SH-SY5Y (cell line): Measurements from ENCODE around the gene OTUD3.

ENCODE experiments used
- GATA2 ChIP-seq: IDR thresholded peaks from 2 replicates; pipeline ENCODE4 v1.6.1; 2011; ENCODE audit warnings: mild to moderate bottlenecking, low read depth, low read length
- GATA3 ChIP-seq: IDR thresholded peaks from 2 replicates; pipeline ENCODE4 v1.6.1; 2011; ENCODE audit warnings: low read depth, mild to moderate bottlenecking, low read length, moderate library complexity

The OTUD3 gene

GRCh38 chr1:19922015-19922688, 40.0 kb downstream of the OTUD3 start:
- TF ChIP-seq GATA3 (no peak), GATA2 (no peak)

- no peak for TF ChIP-seq GATA3
- TF ChIP-seq GATA2, result no peak
These were observed 41.1 kb downstream of the OTUD3 start, which contains the start of gene PLA2G2E for GRCh38 chr1:19923137-19923952. Gene PLA2G2E, minus strand, starts transcription at chr1:19923617. Its CDS starts 58 bp downstream, at chr1:19923559.

- TF ChIP-seq GATA3 (no peak), GATA2 (no peak)
These were observed 41.8 kb downstream of the OTUD3 start for GRCh38 chr1:19923953-19924346.

- no peak for TF ChIP-seq GATA3
- no peak for TF ChIP-seq GATA2
These were observed 43.3 kb downstream of the OTUD3 start for GRCh38 chr1:19925342-19926070.

GRCh38 chr1:19926296-19927129, 44.3 kb downstream of the OTUD3 start:
- TF ChIP-seq GATA3 (no peak), GATA2 (no peak)

- TF ChIP-seq GATA2 (no peak), GATA3 (no peak)
These were observed 50.7 kb downstream of the OTUD3 start for GRCh38 chr1:19932866-19933265.

GRCh38 chr1:19934336-19934735, 52.1 kb downstream of the OTUD3 start:
- TF ChIP-seq GATA3 (no peak), GATA2 (no peak)

- no peak for TF ChIP-seq GATA3
- TF ChIP-seq GATA2, result no peak
These were observed 54.0 kb downstream of the OTUD3 start for GRCh38 chr1:19936061-19936750.

- TF ChIP-seq GATA2 (no peak), GATA3 (no peak)
These were observed 56.3 kb downstream of the OTUD3 start for GRCh38 chr1:19938472-19938871.

GRCh38 chr1:19940486-19941205, 58.5 kb downstream of the OTUD3 start:
- no peak for TF ChIP-seq GATA2
- no peak for TF ChIP-seq GATA3

GRCh38 chr1:19941206-19941568, 59.0 kb downstream of the OTUD3 start:
- TF ChIP-seq GATA2, result no peak
- no peak for TF ChIP-seq GATA3

- TF ChIP-seq GATA3, result no peak
- no peak for TF ChIP-seq GATA2
These were observed 59.9 kb downstream of the OTUD3 start for GRCh38 chr1:19942088-19942487.
